ENCODE measurements around the gene ZNF286A. TPM values are rescaled to one million over a fixed set of nuclear protein-coding genes. Genes with fewer than 3 reads are reported as not detected.
"Not testable (repeated sequence)": the region's sequence is repeated elsewhere in the genome, so short reads cannot be mapped to it uniquely, and the experiment has no call there.

Gene ZNF286A
- total and polyA plus RNA-seq, 7 donors = 6.0 to 25.7 (median 14.4) TPM

DNA sequence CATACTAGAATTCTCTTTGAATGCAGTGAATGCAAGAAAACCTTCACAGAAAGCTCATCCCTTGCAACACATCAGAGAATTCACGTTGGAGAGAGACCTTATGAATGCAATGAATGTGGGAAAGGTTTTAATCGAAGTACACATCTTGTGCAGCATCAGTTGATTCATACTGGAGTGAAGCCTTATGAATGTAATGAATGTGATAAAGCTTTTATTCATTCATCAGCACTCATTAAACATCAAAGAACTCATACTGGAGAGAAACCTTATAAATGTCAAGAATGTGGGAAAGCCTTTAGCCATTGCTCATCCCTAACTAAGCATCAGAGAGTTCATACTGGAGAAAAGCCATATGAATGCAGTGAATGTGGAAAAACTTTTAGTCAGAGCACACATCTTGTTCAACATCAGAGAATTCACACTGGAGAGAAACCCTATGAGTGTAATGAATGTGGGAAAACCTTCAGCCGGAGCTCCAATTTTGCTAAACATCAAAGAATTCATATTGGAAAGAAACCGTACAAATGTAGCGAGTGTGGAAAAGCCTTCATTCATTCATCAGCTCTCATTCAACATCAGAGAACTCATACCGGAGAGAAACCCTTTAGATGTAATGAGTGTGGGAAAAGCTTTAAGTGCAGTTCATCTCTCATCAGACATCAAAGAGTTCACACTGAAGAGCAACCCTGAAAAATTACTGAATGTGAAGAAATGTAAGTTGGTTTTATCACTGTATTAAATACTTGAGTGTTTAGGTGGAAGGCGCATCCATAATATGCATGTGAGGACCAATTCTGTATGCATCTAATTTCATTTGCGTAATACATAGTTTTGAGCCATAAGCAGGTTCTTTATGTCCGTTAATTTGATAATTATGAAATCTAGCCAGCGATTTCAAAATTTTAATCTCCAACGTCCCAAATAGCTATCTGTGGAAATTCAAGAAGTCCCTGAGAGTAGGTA, 17.3 kb downstream of the ZNF286A start:
- H3K27me3 ChIP-seq; H3K27ac ChIP-seq; H3K4me1 ChIP-seq; H3K4me3 ChIP-seq; DNase-seq; intact Hi-C loops (cut with DNase I): not testable (repeated sequence)
- H3K36me3 ChIP-seq = peaks cover 0 to 27% (median 0%) of the 10 kb centered on the region in 4 donors
- H3K9me3 ChIP-seq = peaks cover 7 to 21% (median 12%) of the 10 kb centered on the region in 4 donors
- WGBS, 2 donors = 97% methylated on average over 11 of the region's 11 CpGs

DNA sequence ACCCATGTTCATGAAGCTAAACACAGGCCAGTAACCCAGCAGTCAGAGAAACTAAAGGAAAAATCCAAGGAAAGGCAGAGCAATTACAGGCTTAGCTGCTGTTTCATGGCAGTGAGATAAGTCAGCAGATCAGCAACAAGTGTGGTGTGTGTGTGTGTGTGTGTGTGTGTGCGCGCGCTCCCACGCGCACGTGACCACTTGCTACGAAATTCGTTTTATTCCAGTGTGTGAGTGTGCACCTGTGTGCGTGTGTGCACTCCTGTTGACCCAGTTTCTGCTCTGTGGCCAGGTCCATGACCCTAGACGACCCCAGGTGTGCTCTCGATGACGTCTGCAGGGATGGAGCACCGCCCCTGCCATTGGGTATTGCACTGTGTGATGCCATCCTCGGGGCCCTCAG, 31.0 kb downstream of the ZNF286A start:
- intact Hi-C loops (cut with DNase I); H3K27ac ChIP-seq: not testable (repeated sequence)
- WGBS, 2 donors = 69 to 86% methylated on average over 6 to 14 of the region's 14 CpGs

DNA sequence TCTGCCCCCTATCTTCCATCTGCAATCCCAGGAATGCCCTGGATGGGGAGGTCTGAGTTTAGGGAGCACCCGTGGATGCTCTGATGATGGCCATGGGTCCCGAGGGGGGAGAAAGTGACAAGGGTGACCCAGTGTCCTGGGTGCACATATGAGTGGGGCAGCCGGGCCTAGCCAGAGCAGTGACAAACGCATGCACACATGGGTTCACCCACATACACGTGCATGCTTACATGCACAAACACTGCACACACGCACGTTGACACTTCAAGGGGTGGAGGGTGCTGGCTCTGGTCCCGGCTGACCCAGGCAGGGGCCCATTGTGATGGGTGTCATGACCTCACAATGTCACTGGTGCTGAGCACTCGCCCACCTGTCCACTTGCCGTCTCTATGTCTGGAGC, 32.3 kb downstream of the ZNF286A start, which contains the start of gene TBC1D26:
TBC1D26 (plus strand) TSS at position 384 of the 400 bp plus-strand sequence. CDS start 3,066 bp downstream, outside the sequence.
- intact Hi-C loops (cut with DNase I); H3K36me3 ChIP-seq; H3K4me3 ChIP-seq; H3K9me3 ChIP-seq; H3K27ac ChIP-seq; DNase-seq; H3K4me1 ChIP-seq; H3K27me3 ChIP-seq: not testable (repeated sequence)
- 83 to 88% methylated on average over 9 to 10 of the region's 10 CpGs for WGBS, 2 donors

More for the DNA sequence above, 31.0 kb downstream of the ZNF286A start:
- not testable (repeated sequence) for H3K36me3 ChIP-seq, H3K4me1 ChIP-seq, H3K9me3 ChIP-seq, H3K27me3 ChIP-seq, H3K4me3 ChIP-seq, DNase-seq

DNA sequence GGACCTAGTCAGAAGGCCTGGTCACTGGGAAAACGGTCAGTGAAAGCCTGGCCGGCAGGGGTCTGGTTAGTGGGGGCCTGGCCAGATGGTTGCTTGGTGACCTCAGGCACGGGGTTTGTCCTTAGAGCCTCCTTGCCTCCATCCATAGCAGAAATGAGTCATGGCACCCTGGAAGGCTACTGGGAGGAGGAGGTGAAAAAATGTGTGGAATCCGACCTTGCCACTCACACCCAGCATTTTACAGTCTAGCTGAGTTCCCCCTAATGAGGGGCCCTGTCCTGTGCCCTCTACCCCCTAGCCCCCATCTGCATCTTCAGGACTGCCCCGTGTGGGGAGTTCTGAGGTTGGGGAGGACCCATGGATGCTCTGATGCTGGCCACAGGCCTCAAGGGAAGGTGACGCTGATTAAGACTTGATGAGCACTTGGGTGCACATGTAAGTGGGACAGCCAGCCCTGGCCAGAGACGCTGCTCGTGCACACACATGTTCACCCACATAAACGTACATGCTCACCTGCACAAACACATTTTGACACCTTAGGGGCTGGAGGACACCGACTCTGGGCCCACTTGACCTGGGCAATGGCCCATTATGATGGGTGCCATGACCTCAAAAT, 33.7 kb downstream of the ZNF286A start:
- H3K9me3 ChIP-seq; intact Hi-C loops (cut with DNase I); H3K27me3 ChIP-seq; H3K36me3 ChIP-seq; DNase-seq; H3K27ac ChIP-seq; H3K4me3 ChIP-seq; H3K4me1 ChIP-seq: not testable (repeated sequence)
- WGBS, 2 donors = 88 to 93% methylated on average over 8 of the region's 10 CpGs

DNA sequence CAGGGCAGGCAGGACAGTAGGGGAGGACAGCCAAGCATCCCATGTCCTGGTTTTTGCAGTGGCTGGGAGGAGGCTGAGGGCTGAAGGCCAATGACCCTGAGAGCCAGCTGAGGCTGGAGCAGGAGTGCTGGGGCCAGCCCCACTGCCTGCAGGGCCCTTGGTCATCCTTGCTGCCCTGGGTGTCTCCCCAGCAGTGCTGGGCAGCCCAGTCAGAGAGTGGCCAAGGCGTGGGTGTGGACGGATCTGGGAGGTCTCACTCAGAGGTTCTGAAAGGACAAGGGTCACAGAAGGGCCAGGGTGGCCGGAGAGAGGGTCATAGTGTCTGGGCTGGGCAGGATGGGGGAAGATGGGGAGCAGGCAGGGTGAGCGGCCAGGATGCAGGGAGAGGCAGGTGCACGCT, 37.0 kb downstream of the ZNF286A start:
- H3K27ac ChIP-seq; H3K4me1 ChIP-seq; H3K27me3 ChIP-seq; H3K36me3 ChIP-seq; H3K4me3 ChIP-seq; intact Hi-C loops (cut with DNase I); DNase-seq; H3K9me3 ChIP-seq: not testable (repeated sequence)
- WGBS, 2 donors = 85 to 90% methylated on average over 4 of the region's 5 CpGs

DNA sequence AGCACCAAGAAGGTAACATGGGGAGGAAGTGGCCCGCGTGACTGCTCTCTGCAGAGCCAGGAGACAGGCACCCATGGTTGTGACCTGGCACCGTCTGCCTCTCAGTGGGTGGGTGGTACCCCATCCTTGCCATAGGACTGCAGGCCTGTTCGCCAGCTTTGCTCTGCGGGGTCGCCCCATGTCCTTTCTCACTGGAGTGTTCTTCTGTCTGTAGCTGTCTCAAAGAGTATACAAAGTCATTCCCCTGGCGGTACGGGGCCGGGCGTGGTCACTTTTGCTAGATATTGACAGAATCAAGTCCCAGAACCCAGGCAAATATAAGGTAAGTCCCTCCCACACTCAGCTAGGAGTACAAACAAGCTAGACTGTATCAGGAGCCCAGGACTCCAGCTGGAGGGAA, 38.5 kb downstream of the ZNF286A start:
- no peaks in the 10 kb centered on the region for H3K4me1 ChIP-seq
- intact Hi-C loops (cut with DNase I) = no loop called here

DNA sequence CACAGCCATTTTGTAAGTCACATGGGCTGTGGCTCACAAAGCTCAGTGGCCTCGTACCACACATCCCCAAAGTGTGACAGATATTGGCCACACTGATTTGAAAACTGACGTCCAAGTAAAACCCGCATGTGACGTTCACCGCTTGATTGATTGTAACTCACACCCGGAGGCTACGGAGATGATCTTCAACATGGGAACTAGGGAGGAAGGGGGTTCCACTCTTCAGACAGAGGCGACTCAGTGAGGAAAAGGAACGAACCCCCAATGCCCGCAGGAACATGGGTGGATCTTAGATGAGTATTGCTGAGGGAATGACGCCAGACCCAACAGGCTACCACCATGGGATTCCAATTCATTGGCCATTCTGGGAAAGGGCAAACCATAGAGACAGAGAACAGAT, 39.7 kb downstream of the ZNF286A start:
- DNase-seq; intact Hi-C loops (cut with DNase I); H3K4me1 ChIP-seq; H3K36me3 ChIP-seq; H3K27me3 ChIP-seq; H3K27ac ChIP-seq; H3K4me3 ChIP-seq; H3K9me3 ChIP-seq: not testable (repeated sequence)
- 91 to 93% methylated on average over 10 of the region's 11 CpGs for WGBS, 2 donors

More for the DNA sequence above, 38.5 kb downstream of the ZNF286A start:
- Histone ChIP-seq H3K9me3 (no peaks in the 10 kb centered on the region), H3K27ac (no peak overlapping the region), H3K4me3 (no peak overlapping the region), H3K27me3 (no peaks in the 10 kb centered on the region), H3K36me3 (no peaks in the 10 kb centered on the region)
- no peak for DNase-seq
- 79 to 88% methylated on average over 10 of the region's 10 CpGs for WGBS, 2 donors
- TF ChIP-seq, protein P1, sequence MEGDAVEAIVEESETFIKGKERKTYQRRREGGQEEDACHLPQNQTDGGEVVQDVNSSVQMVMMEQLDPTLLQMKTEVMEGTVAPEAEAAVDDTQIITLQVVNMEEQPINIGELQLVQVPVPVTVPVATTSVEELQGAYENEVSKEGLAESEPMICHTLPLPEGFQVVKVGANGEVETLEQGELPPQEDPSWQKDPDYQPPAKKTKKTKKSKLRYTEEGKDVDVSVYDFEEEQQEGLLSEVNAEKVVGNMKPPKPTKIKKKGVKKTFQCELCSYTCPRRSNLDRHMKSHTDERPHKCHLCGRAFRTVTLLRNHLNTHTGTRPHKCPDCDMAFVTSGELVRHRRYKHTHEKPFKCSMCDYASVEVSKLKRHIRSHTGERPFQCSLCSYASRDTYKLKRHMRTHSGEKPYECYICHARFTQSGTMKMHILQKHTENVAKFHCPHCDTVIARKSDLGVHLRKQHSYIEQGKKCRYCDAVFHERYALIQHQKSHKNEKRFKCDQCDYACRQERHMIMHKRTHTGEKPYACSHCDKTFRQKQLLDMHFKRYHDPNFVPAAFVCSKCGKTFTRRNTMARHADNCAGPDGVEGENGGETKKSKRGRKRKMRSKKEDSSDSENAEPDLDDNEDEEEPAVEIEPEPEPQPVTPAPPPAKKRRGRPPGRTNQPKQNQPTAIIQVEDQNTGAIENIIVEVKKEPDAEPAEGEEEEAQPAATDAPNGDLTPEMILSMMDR (IDR thresholded peaks at IDR 0.05) = no peak
- TF ChIP-seq EP300 (IDR thresholded peaks at IDR 0.05) = no peak
- no peak for TF ChIP-seq POLR2A (IDR thresholded peaks at IDR 0.05)
- no peak for TF ChIP-seq POLR2AphosphoS5 (IDR thresholded peaks at IDR 0.05)

DNA sequence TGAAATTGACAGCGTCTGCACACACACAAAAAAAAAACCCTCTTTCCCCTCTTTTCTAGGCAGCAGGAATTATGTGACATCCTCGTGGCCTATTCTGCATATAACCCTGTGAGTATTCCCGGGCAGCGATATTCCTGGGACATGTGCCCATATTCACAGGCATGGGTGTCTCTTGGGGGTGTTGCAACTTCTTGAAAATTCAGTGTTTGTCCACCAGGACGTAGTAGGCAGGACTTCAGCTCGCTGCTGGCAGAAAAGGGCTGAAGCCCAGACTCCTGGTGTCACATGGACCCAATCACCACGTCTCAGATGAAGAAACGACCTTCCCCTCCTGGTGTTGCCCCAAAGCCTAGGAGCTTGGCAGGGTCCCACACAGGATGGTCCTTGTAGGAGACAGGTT, 40.5 kb downstream of the ZNF286A start:
- intact Hi-C loops (cut with DNase I); H3K9me3 ChIP-seq; H3K4me1 ChIP-seq; H3K4me3 ChIP-seq; H3K27me3 ChIP-seq; H3K36me3 ChIP-seq; H3K27ac ChIP-seq; DNase-seq: not testable (repeated sequence)
- 66 to 74% methylated on average over 8 of the region's 8 CpGs for WGBS, 2 donors
